Fibroblast of skin of scalp (primary cell): ENCODE measurements around the gene RTTN.

Source experiments
- DNase-seq: peaks from one replicate; pipeline ENCODE4 v3.0.0-alpha.2; 2013

RTTN gene

DNA sequence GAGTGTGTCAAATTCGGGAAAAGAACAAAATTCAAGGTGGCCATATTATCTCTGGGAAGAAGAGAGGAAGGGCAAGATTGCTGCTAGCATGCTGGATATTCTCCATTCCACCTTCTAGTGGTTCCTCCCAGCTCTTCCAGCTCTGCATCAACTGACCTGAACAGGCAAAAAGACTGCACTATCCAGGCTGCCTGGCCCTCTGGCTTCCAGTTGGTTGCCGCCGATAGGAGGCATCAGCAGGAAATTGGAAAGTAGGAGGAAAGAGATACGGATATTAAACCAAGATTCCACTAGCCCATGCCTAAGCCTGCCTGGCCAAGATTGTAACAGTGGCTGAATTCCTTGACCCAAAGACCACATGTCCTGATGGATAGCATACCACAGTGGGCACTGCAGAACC lies 1.7 kb upstream of the RTTN start:
- DNase-seq, result no peak

DNA sequence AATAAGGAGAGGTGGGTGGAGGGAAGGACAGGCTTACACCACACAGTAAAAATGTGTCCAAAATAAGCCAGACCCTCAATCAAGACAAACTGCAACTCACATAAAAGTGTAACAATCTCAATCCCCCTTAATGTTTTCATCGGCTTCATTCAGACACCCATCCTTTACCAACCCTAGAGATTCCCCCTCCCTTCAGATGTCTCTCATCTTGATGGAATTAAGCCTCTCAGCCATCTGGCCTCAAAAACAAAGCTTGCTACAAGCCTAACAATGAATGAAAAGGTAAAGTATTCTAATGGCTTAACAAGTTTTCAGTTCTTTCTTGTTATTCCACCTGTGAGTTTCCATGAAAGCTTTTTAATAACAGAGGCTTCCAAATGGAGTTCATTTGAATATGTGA lies 5.2 kb downstream of the RTTN start:
- DNase-seq, result no peak

DNA sequence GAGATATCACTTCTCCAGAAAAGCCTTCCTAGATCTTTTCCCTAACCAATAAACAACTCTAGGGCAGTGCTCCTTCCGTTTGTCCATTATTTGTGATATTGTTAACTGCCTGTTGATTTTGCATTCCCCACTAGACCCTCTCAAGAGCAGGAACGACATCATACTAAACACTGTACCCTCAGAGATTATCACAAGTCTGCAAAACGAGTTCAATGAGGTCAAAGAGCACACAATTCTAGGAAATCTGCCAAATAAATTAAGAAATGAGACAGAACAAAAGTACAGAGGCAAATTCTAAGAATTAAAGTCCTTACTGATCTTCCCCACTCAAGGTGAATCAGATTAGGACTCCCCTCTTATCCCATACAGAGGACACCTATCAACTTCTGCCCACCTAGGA lies 7.6 kb downstream of the RTTN start:
- DNase-seq, result no peak

DNA sequence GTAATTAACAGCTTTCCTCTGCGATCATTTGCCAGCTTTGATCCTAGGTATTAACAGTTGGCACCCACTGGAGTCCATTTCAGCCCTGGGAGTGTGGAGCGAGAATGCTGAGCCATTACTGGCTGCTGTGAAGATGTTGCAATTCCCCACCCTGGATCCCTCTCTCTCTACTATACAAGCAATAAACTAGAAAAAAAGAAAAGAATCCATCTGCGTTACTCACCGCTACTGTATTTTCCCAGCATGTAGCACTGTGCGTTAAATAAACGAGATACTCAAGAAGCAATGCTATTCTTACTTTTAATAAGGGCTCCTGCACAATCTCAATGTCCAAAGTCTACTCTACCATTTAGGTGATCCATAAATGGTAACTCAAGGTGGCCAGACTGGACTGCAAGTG lies 8.5 kb downstream of the RTTN start:
- DNase-seq, result no peak

DNA sequence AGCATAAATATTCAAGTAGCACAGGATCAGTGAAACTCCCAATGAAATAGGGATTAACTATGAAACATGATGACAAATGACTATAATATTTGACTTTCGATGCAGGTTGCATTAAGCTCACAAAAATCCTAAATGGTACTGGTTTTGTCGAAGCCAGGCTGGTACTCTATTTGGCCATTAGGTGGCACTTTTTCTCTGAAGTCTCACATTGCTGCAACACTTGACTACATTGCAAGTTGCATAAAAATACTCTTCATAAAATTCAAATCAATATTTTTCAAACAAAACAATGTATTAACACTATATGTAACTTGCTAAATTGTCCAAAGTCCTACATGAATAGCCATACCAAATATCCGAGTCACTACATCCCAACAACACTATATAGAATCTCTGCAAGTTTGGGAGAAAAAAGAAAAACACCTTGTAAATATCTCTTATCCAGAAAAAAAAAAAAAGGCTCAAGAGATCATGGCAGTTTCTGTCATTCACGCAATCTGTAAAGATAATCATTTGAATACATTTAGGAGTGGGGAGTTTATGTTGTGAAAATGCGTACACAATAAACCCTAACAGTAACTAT lies 9.5 kb downstream of the RTTN start:
- DNase-seq, result peak; percentile 57

DNA sequence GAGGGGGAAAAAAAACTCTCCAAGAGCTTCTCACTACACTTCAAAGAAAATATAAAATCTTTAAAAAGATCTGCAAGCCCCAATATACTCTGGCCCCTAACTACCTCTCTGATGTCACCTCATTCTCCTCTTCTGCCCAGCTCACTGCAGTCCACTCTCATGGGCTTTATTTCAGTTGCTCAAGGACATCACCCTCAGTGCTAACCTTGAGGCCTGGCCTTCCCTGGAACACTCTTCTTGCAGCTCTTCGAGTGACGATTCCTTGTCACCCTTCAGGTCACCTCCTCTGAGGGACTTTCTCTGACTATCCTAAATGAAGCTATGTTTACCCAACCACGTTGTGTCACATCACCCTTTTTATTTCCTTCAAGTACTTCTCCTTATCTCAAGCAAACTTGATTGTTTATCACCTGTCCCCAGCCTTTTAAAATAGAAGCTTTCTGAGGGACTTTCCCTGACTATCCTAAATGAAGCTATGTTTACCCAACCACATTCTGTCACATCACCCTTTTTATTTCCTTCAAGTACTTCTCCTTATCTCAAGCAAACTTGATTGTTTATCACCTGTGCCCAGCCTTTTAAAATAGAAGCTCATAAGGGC lies 10.4 kb downstream of the RTTN start:
- DNase-seq, result no peak

DNA sequence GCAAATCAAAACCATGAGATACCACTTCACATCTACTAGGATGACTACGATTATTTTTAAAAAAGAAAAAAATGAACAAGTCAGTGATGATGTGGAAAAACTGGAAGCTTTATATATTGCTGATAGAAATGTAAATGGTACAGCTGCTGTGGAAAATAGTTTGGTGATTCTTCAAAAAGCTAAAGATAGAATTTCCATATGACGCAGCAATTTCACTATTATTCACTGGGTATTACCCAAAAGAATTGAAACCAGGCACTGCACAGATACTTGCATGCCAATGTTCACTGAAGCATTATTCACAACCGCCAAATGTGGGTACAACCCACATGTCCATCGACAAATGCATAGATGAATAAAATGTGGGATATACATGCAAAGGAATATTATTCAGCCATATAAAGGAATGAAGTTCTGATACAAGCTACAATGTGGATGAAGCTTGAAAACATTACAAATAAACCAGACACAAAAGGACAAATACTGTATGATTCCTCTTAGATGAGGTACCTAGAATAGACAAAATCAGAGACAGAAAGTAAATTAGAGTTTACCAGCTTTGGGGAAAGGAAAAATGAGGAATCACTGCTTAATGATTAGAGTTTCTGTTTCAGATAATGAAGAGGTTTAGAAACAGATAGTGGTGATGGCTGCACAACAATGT lies 11.1 kb downstream of the RTTN start:
- DNase-seq, result no peak

DNA sequence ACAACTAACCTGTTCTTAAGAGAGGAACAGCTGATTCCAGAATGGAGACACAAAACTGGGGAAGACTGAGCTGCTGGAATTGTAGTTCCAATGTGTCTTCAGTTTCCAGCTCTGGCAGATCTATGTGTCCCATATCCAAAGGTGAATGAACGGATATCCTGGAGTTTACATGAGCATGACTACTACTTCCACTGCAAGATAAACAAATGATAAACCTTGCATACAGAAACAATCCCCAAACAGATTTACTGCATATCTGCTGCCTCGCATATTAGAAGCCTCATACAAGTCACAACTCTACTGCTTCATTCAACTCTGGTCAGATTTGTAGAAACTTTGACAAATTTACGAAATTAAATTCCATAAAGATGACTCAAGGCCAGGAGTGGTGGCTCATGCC lies 15.0 kb downstream of the RTTN start:
- DNase-seq, result no peak

DNA sequence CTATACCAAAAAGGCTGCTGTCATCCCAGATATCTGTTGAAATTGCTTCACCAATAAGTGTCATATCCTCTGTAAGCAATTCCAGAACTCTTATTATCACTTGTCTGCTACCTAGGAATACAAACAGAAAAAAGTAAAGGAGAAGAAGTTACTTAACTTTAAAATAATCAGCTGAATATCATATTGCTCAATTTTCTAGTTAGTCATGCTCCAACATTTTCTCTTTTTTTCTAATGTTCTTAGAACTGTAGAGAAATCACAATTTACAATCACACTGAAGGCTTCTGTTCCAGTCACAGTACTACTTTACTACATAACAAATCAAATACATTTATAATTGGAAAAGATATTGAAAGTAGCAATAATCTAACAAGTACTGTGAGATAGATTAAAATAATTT lies 17.4 kb downstream of the RTTN start:
- no peak for DNase-seq

DNA sequence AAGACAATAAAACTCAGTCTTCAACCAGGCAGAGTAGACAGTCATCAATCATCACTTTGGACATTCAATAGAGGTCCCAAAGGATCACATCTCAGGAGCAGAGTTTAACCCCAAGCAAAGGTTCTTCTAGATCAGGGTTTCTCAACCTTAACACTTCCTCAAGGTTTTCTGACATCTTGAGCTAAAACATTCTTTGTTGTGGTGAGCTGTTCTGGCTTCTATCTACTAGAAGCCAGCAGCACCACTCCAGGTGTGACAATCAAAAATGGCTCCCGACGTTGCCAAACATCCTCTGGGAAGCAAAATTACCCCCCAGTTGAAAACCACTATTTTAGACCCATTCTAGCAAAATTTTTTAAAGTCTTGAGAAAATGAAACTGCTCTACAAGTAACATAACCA lies 22.0 kb downstream of the RTTN start:
- no peak for DNase-seq

DNA sequence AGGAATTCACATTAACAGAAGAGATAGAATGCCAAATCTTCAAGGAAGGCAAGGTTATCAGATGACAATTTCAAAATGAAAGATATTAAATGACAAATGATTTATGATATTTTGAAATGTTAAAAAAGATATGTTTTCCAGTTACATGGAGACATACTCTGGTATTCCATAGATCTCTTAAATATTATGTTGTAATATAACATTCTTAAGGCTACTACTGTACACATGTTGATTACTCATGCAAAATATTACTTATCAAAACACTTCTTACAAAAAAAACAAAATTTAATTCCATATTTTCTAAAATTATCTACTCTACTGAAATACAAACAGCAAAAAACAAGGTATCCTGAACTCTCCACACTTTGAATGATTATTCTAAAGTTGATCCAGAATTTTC lies 22.9 kb downstream of the RTTN start:
- DNase-seq, result peak; percentile 12

DNA sequence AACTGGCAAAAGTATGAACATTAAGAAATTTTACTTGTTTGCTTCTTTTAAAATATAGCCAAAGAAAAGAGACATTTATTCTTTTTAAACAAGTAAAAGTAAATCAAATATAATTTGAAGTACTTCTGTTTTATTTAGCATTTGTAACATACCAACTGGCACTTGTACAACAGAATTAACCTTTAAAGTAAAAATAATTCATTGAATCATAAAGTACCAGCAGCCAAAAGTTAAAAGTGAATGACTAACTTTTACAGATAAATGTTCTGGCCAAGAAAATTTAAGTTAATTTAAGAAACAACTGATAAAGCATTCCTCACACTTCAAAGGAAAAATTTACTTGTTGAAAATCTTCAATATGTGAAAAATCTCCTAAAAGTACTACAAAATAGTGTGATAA lies 23.8 kb downstream of the RTTN start:
- no peak for DNase-seq

DNA sequence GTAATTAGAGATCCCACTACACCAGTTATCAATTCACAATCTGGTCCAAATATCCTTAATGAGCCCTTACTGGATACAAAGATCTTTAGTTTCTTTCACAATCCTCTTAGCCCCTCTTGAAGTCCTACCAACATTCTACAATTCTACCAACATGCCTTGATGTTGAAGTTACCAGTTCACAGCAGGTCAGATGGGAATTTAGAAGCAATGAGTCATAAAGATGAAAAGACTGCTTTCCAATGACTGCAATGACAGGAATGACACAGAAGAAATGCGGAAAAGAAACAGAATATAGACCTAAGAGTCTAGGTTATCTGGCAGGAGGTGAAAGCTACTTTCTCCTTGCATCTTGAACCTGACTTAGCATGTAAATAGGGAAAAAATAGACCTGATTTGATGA lies 24.5 kb downstream of the RTTN start:
- DNase-seq, result peak; percentile 75

DNA sequence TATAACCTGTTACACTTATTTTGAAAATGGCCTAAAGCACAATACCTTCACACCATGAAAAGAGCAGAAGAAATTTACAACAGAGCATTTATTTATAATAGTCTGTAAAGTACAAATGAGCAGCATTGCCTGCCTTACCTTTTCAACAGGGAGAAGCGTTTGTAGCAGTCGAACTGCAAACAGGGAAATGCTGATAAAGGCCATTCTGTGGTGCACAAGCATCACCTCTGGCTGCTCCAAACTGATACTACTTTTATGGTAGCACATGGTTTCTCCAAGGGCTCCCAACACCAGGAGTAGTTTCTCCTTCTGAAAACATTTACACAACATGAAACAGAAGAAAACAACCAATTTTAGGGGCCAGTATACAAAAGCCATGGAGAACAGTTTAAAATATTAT lies 28.9 kb downstream of the RTTN start:
- no peak for DNase-seq

DNA sequence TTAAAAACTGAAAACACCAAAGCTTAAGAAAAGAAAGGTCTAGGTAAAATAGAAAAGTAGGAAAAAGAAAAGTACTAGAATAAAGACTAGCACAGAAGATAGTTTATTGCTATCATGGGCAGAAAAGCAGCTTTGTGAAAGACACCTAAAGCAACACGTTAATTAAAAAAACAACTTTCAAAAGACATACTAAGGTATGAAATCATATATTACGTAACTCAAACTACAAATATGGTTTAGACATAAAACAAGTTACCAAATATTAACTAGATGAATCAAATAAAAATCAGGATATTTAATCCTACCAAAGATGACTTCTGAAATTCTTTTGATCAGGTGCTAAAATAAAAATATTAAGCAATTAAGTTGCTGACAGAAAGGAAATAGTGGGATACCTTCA lies 30.3 kb downstream of the RTTN start:
- no peak for DNase-seq

DNA sequence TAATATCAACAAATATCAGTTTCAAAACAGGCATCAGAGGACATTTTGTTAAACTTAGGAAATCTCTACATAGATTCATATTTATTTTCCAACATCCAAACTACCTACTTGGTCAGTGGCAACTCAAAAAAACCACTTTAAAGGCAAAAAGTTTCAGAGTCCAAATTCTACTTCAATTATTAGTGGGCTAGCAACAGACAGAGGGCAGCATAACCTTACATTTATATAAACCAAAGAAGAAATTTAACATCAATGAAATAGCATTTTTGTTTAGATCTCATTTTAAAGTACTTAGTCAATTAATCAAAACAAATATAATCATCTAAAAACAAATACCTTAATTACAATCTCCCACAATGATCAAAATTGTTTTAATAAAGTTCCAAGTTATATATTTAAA lies 33.3 kb downstream of the RTTN start:
- DNase-seq, result peak; percentile 20

DNA sequence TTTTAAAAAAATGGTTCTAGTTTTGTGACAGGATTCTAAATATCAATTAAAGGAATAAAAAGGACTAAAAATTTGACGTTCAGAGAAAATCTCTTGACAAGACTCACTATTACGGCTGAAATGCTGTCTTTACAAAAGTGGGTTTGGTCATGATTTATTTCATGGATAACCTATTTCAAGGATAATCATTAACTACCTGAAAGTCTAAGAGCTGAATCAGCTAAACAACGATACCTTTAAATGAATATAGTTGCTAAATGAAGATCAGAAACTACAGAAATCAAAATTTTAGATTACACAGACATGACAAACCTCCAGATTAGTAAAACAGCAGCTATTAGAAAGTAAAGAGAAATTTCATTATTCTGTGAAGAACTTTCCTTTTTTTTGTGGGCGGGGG lies 35.7 kb downstream of the RTTN start:
- no peak for DNase-seq

DNA sequence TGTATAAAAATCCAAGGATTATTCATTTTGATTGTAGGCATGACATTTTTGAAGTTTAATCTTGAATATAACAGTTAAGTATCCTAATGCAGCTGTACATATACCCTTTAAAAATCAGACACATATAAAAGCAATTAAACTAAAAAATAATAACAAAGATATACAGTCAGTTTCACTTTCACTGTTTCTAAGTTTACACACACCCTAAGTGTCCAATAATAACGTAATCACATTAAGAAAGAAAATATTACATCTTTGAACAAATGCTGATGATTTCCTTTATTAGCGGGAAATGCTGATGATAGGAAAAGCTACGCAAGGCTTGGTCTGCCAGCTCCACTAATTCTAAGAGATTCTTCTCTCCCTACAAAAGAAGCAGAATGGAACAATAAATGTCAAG lies 38.8 kb downstream of the RTTN start:
- no peak for DNase-seq

DNA sequence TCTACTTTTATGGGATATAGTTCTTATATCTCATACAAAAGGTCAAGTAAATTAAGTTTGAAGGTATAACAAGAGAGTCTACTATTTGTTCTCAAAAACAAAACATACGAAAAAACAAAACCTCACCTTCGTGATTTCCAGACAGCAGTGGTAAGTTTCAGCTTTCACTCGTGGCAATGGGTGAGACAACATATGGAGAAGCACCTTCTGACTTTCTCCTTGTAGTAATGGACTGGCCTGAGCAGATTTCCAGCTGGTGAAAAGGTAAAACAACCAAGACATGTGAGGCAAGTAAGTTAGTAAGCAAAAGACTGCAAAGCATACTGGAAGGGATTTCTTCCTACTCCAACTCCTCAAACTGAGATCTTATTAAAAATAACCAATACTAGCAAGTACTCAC lies 39.6 kb downstream of the RTTN start:
- DNase-seq, result no peak

DNA sequence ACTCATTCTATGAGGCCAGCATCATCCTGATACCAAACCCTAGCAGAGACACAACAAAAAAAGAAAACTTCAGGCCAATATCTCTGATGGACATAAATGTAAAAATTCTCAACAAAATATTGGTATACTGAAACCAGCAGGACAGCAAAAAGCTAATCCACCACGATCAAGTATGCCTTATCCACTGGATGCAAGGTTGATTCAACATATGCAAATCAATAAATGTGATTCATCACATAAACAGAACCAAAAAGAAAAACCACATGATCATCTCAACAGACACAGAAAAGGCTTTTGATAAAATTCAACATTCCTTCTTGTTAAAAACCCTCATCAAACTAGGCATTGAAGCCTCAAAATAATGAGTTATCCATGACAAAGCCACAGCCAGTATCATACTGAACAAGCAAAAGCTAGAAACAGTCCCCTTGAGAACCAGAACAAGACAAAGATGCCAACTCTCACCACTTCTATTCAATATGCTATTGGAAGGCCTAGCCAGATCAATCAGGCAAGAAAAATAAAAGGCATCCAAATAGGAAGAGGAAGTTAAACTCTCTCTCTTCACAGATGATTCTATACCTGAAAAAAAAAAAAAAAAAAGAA lies 45.3 kb downstream of the RTTN start:
- no peak for DNase-seq

DNA sequence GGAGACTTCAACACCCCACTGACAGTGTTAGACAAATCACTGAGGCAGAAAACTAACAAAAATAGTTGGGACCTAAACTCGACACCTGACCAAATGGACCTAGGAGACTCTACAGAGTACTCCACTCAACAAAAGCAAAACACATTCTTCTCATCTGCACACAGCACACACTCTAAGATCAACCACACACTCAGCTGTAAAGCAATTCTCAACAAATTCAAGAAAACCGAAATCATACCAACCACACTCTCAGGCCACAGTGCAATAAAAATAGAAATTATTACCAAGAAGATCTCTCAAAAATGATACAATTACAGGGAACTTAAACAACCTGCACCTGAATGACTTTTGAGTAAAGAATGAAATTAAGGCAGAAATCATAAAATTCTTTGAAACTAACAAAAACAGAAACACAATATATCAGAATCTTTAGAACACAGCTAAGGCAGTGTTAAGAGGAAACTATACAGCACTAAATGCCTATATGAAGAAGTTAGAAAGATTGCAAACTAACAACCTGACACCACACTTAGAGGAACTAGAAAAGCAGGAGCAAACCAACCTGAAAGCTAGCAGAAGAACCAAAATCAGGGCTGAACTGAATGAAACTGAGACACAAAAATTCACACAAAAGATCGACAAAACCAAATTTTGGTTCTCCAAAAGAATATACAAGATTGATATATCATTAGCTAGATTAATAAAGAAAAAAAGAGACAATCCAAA lies 46.3 kb downstream of the RTTN start:
- no peak for DNase-seq

DNA sequence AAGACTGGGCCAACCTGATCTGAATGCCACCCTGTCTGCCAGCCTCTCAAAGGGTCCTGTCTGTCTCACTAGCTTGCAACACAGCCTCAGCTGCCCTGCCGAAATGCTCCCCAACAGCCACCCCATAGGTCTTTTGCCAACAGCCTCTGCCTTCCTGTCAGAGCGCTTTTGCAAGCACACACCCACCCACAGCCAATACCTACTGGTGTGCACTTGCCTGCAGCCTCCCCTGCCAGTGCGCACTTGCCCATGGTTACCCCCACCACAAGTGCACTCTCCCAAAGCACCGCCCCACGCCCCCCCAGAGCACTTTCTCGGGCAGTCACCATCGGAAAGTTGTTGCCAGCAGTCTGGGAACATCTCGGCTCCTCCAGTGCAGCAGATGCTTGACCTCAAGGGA lies 48.6 kb downstream of the RTTN start:
- no peak for DNase-seq

DNA sequence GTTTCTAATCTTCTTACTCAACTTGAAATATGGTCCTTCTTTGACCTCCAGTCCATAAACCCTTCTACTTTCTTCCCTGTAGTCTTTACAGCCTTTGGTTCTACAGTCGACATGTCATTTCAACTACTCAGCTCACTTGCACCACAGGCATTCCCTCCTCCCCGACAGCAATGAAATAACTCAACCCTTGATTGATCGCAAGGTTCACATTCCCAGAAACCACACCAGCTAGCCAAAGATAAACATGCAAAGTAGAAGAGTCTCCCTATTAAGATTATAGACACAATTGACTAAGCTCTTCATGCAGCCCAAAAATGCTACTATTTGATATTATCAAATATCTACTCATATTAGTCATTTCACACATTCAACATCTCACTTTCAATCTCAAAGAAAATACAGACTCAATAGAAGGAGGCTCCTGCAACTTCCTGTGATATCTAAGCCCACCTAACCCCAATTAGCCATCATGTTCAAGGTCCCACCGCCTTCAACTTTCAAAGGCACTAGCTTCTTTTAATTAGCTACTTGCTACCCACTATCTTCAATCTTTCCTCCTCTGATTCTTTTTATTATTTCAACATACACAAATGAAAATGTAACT lies 50.8 kb downstream of the RTTN start:
- DNase-seq, result peak; percentile 95
